Vagina (tissue), 2 donors: ENCODE results near the gene TAL1.

ENCODE experiments used
- CTCF ChIP-seq, 3 experiments: fragments of 450-650 bp in 2 of 3; fragments of 200-600 bp in 1 of 3; sonication (generic) in 1 of 3; IDR thresholded peaks; one replicate each; pipeline ENCODE4 v1.5.1; 2017 to 2019; ENCODE audit warnings: antibody characterized with exemption in 3 of 3, mild to moderate bottlenecking in 2 of 3, moderate library complexity in 2 of 3
- POLR2A ChIP-seq, 2 donors: fragments of 450-650 bp; IDR thresholded peaks; one replicate each; pipeline ENCODE4 v1.6.1; 2017; ENCODE audit warnings: antibody characterized with exemption in 2 of 2, mild to moderate bottlenecking in 2 of 2, moderate library complexity in 2 of 2
- POLR2AphosphoS5 ChIP-seq, 2 donors: sonication (generic); formaldehyde crosslinking; IDR thresholded peaks; one replicate each; pipeline ENCODE4 v1.9.0; 2017; ENCODE audit warnings: antibody characterized with exemption in 2 of 2, mild to moderate bottlenecking in 2 of 2, low read depth in 1 of 2; ENCODE audit not compliant: insufficient read depth in 1 of 2

GRCh38 chr1:47229886-47230691 lies 1.9 kb downstream of the TAL1 start:
- no peak for TF ChIP-seq CTCF (IDR thresholded peaks at IDR 0.05)
- no peak for TF ChIP-seq POLR2A (IDR thresholded peaks at IDR 0.05)
- TF ChIP-seq POLR2AphosphoS5 (IDR thresholded peaks at IDR 0.05; ENCODE audit: insufficient read depth in 1 of 2, low read depth in 1 of 2): no peak
